OCI-LY7 (cell line): ENCODE results near the gene PADI3. TPM values are rescaled to one million over a fixed set of nuclear protein-coding genes. Genes with fewer than 3 reads are reported as not detected.

Source experiments
- BruUV-seq: library from RNA; stranded (reverse); fragments of 400-500 nt; replicated peaks from 2 replicates; lab custom pipeline; 2021; lab: Mats Ljungman, UMichigan
- CTCF ChIA-PET: fragments of 300-600 bp; sonication (Branson Sonifier 250); formaldehyde crosslinking; loops from one replicate; lab custom pipeline; 2022; ENCODE audit warnings: antibody characterized with exemption; ENCODE audit not compliant: unreplicated experiment; lab: Charles Lee
- POLR2A ChIA-PET: fragments of 300-600 bp; sonication (Branson Sonifier 250); formaldehyde crosslinking; loops from one replicate; lab custom pipeline; 2022; ENCODE audit warnings: antibody characterized with exemption; lab: Charles Lee
- DNase-seq: peaks from one replicate; pipeline ENCODE4 v3.0.0-alpha.2; 2015; ENCODE audit warnings: low spot score
- H2AFZ ChIP-seq: fragments of 200-600 bp; sonication (generic), shearing (Covaris generic); 2 replicates; pipeline ENCODE4 v1.6.1; 2014; ENCODE audit warnings: mild to moderate bottlenecking, antibody characterized with exemption, low read length, moderate library complexity
- H3K27ac ChIP-seq: fragments of 200-600 bp; sonication (generic); 2 replicates; pipeline ENCODE4 v1.5.1; 2014; ENCODE audit warnings: mixed run types, low read depth, mild to moderate bottlenecking, moderate library complexity, low read length, inconsistent platforms; ENCODE audit not compliant: poor library complexity, severe bottlenecking
- H3K36me3 ChIP-seq: fragments of 200-600 bp; sonication (generic); 2 replicates; pipeline ENCODE4 v1.6.1; 2014; ENCODE audit warnings: mild to moderate bottlenecking, antibody characterized with exemption, low read length, moderate library complexity, mixed read lengths; ENCODE audit not compliant: insufficient read depth
- H3K4me1 ChIP-seq: fragments of 200-600 bp; sonication (generic); 2 replicates; pipeline ENCODE4 v1.5.1; 2014; ENCODE audit warnings: mild to moderate bottlenecking, low read length; ENCODE audit not compliant: insufficient read depth, poor library complexity, severe bottlenecking
- H3K4me2 ChIP-seq: fragments of 200-600 bp; sonication (generic); 2 replicates; pipeline ENCODE4 v1.6.1; 2014; ENCODE audit warnings: mild to moderate bottlenecking, low read length
- H3K4me3 ChIP-seq: fragments of 200-600 bp; sonication (generic); 2 replicates; pipeline ENCODE4 v1.5.1; 2014; ENCODE audit warnings: mild to moderate bottlenecking, low read depth, low read length; ENCODE audit not compliant: poor library complexity, severe bottlenecking
- H3K79me2 ChIP-seq: fragments of 200-600 bp; sonication (generic); 2 replicates; pipeline ENCODE4 v1.6.1; 2016; ENCODE audit warnings: low read depth, mild to moderate bottlenecking, low read length, moderate library complexity, mixed read lengths; ENCODE audit not compliant: insufficient read depth
- H3K9me2 ChIP-seq: fragments of 200-600 bp; sonication (generic); 2 replicates; pipeline ENCODE4 v1.6.1; 2016; ENCODE audit warnings: mild to moderate bottlenecking, low read length, mixed read lengths; ENCODE audit not compliant: insufficient read depth
- H3K9me3 ChIP-seq: fragments of 200-600 bp; sonication (generic); 2 replicates; pipeline ENCODE4 v1.6.1; 2014; ENCODE audit warnings: mild to moderate bottlenecking, mixed run types, low read length, mixed read lengths
- H4K20me1 ChIP-seq: fragments of 200-600 bp; sonication (generic); 2 replicates; pipeline ENCODE4 v1.6.1; 2014; ENCODE audit warnings: mild to moderate bottlenecking, antibody characterized with exemption, low read length, moderate library complexity, mixed read lengths; ENCODE audit not compliant: insufficient read depth
- EZH2phosphoT487 ChIP-seq: fragments of 200-600 bp; sonication (generic); IDR thresholded peaks from 2 replicates; pipeline ENCODE4 v1.6.1; 2018; ENCODE audit warnings: low read depth, borderline replicate concordance, mild to moderate bottlenecking, mixed run types, antibody characterized with exemption, low read length, moderate library complexity, mixed read lengths
- intact Hi-C: fragments of 100-400 bp; cut with micrococcal nuclease; formaldehyde crosslinking; loops from one replicate; pipeline ENCODE4 v1.10.0; 2022; ENCODE audit not compliant: unreplicated experiment
- total RNA-seq, 2 experiments: library from RNA; depleted of rRNA in 1 of 2; stranded (reverse); fragments of >200 nt in 1 of 2; shearing (Covaris generic) in 1 of 2; gene quantifications; 2 replicates each; pipeline ENCODE4 v1.2.3, GENCODE V29; 2014 to 2022
- TF ChIP-seq, protein P1 (sequence below): fragments of 200-600 bp; sonication (generic); conservative IDR thresholded peaks from 2 replicates; pipeline ENCODE4 v1.5.1; 2014; ENCODE audit warnings: mild to moderate bottlenecking, antibody characterized with exemption, low read length, moderate library complexity, mixed read lengths

PADI3 gene
- total RNA-seq, 2 experiments from 2014 or later: not detected

DNA sequence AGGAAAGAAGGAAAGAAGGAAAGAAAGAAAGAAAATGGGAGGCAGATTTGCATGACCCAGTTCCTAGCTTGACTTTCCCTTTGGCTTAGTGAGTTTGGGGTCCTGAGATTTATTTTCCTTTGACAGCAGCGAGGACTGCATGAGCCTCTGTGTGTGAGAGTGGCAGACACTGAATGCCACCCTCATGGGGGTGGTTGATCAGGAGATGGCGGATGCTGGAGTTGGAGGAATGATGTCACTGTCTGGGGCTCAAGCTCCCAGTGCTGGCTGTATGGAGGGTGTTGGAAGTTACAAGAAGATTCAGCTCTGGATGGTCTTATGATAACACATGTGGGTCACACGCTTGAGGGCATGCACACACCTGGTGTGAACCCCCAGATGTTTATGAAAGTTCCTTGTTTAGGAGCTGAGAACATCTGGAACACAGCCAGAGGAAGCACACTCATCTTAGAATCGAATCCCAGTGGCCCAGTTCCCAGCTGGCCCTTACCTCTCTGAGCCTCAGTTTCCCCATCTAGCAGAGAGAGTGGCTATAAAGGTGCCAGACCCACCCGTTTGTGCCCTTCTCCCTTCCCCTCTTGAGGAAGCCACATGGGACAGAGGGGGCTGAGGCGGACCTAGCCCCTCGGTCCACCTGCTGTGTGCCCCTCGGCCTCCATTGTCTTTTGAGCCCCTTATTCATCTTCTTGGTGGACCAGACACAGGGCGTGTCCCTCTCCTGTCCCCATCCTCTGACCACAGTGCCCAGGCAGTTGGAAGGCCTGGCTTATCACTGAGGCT lies 64.8 kb downstream of the PADI3 start:
- no peaks in the 10 kb centered on the region for H4K20me1 ChIP-seq
- H3K4me2 ChIP-seq: no peak overlapping the region
- no TSS peak for BruUV-seq
- H3K27ac ChIP-seq: no peak overlapping the region
- no peaks in the 10 kb centered on the region for H3K4me1 ChIP-seq
- no peaks in the 10 kb centered on the region for H3K36me3 ChIP-seq
- H3K9me2 ChIP-seq: no peaks in the 10 kb centered on the region
- DNase-seq: no peak
- no peak overlapping the region for H2AFZ ChIP-seq
- TF ChIP-seq, protein P1, sequence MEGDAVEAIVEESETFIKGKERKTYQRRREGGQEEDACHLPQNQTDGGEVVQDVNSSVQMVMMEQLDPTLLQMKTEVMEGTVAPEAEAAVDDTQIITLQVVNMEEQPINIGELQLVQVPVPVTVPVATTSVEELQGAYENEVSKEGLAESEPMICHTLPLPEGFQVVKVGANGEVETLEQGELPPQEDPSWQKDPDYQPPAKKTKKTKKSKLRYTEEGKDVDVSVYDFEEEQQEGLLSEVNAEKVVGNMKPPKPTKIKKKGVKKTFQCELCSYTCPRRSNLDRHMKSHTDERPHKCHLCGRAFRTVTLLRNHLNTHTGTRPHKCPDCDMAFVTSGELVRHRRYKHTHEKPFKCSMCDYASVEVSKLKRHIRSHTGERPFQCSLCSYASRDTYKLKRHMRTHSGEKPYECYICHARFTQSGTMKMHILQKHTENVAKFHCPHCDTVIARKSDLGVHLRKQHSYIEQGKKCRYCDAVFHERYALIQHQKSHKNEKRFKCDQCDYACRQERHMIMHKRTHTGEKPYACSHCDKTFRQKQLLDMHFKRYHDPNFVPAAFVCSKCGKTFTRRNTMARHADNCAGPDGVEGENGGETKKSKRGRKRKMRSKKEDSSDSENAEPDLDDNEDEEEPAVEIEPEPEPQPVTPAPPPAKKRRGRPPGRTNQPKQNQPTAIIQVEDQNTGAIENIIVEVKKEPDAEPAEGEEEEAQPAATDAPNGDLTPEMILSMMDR: no peak
- TF ChIP-seq EZH2phosphoT487: no peak
- H3K4me3 ChIP-seq: no peak overlapping the region
- no peaks in the 10 kb centered on the region for H3K79me2 ChIP-seq
- ChIA-PET POLR2A (interaction anchor here (0.6 to 0.7 kb wide), 2 partner anchors 9 to 1488 kb away, joined by 3 read pairs; no protein-coding TSS in a partner anchor), CTCF (no interaction called here)
- intact Hi-C loops: no loop called here
- no peaks in the 10 kb centered on the region for H3K9me3 ChIP-seq

DNA sequence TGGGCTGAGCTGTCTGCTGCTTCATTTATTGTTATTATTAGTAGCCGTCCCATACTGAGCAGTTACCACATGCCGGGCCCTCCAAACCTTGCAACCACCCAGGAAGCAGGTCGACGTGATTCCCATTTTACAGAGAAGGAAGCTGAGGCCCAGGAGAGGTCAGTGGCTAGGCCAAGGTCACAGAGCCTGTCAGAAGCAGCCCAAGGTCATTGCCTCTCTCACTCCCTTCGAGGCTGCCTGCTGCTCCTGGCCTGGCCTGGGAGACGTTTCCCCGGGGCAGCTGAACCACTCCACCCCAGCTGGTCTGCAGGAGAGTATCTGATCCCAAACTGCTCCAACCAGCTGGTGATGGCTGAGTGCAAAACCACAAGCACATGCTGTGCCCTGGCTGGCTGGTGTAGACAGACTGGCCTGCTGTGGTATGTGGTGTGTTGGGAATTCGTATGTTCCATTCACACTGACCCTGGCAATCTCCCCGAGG lies 65.6 kb downstream of the PADI3 start:
- CTCF ChIA-PET: no interaction called here

More for the DNA sequence above, 65.6 kb downstream of the PADI3 start:
- H3K27ac ChIP-seq: no peak overlapping the region
- intact Hi-C loops: no loop called here
- H3K4me1 ChIP-seq: no peaks in the 10 kb centered on the region
- no peak for TF ChIP-seq EZH2phosphoT487
- TF ChIP-seq, protein P1: no peak
- H4K20me1 ChIP-seq: no peaks in the 10 kb centered on the region
- H3K4me3 ChIP-seq: no peak overlapping the region
- H3K9me2 ChIP-seq: no peaks in the 10 kb centered on the region
- no peaks in the 10 kb centered on the region for H3K9me3 ChIP-seq
- no peak overlapping the region for H2AFZ ChIP-seq
- POLR2A ChIA-PET: no interaction called here
- H3K36me3 ChIP-seq: no peaks in the 10 kb centered on the region
- BruUV-seq: no TSS peak
- H3K79me2 ChIP-seq: no peaks in the 10 kb centered on the region
- DNase-seq: no peak
- H3K4me2 ChIP-seq: no peak overlapping the region
